GM12878 (cell line): ENCODE results near the gene NDRG4. TPM values are rescaled to one million over a fixed set of nuclear protein-coding genes. Genes with fewer than 3 reads are reported as not detected.

Source experiments
- ATAC-seq: fragments of 200-7000 bp; cut with Tn5 transposase; 3 replicates; pipeline ENCODE4 v1.9.1; 2020; ENCODE audit warnings: mild to moderate bottlenecking, moderate library complexity
- BruUV-seq: library from RNA; stranded (reverse); fragments of 400-500 nt; replicated peaks from 2 replicates; lab custom pipeline; 2021; lab: Mats Ljungman, UMichigan
- CTCF ChIA-PET: fragments of 300-600 bp; sonication (Branson Sonifier 250); formaldehyde crosslinking; extraction: SDS; loops from one replicate; lab custom pipeline; 2021; ENCODE audit warnings: inconsistent platforms; lab: Yijun Ruan, JAX
- POLR2A ChIA-PET: fragments of 350-600 bp; formaldehyde crosslinking; extraction: SDS; loops from one replicate; lab custom pipeline; 2021; ENCODE audit warnings: inconsistent platforms; lab: Charles Lee
- RAD21 ChIA-PET: fragments of 300-600 bp; sonication (Branson Sonifier 250); formaldehyde crosslinking; loops from one replicate; lab custom pipeline; 2023; ENCODE audit warnings: antibody characterized with exemption; ENCODE audit not compliant: unreplicated experiment; lab: Charles Lee
- SMC1A ChIA-PET: fragments of 300-600 bp; sonication (Branson Sonifier 250); formaldehyde crosslinking; loops from one replicate; lab custom pipeline; 2023; ENCODE audit not compliant: unreplicated experiment, uncharacterized antibody; lab: Charles Lee
- DNase-seq: peaks from one replicate; pipeline ENCODE4 v3.0.0-alpha.2; 2011; ENCODE audit warnings: low read depth, low spot score
- FAIRE-seq: peaks from 3 replicates; lab custom pipeline; 2011; peaks lifted over from hg19 to GRCh38; lab: Jason Lieb, UNC
- H2AFZ ChIP-seq: 2 replicates; pipeline ENCODE4 v1.6.0; 2011; ENCODE audit warnings: low read depth, low read length, control low read depth; ENCODE audit not compliant: control insufficient read depth
- H3K27ac ChIP-seq: 2 replicates; pipeline ENCODE4 v1.5.1; 2011; ENCODE audit warnings: control low read depth; ENCODE audit not compliant: control insufficient read depth, insufficient read depth
- H3K27me3 ChIP-seq, 2 experiments: replicated peaks in 1 of 2; 2 replicates each; pipeline versions ENCODE4 v1.6.0 to v1.6.1; 2011; ENCODE audit warnings: low read length in 1 of 2; ENCODE audit not compliant: control insufficient read depth in 2 of 2, insufficient read depth in 2 of 2
- H3K36me3 ChIP-seq, 2 experiments: 2 replicates each; pipeline ENCODE4 v1.5.1; 2011; ENCODE audit warnings: low read length in 1 of 2; ENCODE audit not compliant: control insufficient read depth in 2 of 2, insufficient read depth in 2 of 2
- H3K4me1 ChIP-seq: 2 replicates; pipeline ENCODE4 v1.6.1; 2011; ENCODE audit warnings: mild to moderate bottlenecking, low read length, moderate library complexity, mixed read lengths; ENCODE audit not compliant: control insufficient read depth, insufficient read depth
- H3K4me2 ChIP-seq: 2 replicates; pipeline ENCODE4 v1.6.0; 2011; ENCODE audit warnings: control low read depth; ENCODE audit not compliant: control insufficient read depth, insufficient read depth
- H3K4me3 ChIP-seq: fragments of 200-600 bp; sonication (generic); 2 replicates; pipeline ENCODE4 v1.5.1; 2016
- H3K79me2 ChIP-seq: 2 replicates; pipeline ENCODE4 v1.6.0; 2011; ENCODE audit warnings: low read length; ENCODE audit not compliant: control insufficient read depth, insufficient read depth
- H3K9ac ChIP-seq: 2 replicates; pipeline ENCODE4 v1.8.0; 2011; ENCODE audit warnings: low read length, control low read depth, mixed read lengths; ENCODE audit not compliant: control insufficient read depth, insufficient read depth
- H3K9me3 ChIP-seq: replicated peaks from 3 replicates; pipeline ENCODE4 v1.5.1; 2011; ENCODE audit warnings: mild to moderate bottlenecking, low read length; ENCODE audit not compliant: control insufficient read depth, insufficient read depth
- H4K20me1 ChIP-seq: 2 replicates; pipeline ENCODE4 v1.6.0; 2011; ENCODE audit not compliant: control insufficient read depth, insufficient read depth
- BACH1 ChIP-seq: fragments of 450-650 bp; IDR thresholded peaks from 2 replicates; pipeline ENCODE4 v1.6.1; 2017; ENCODE audit warnings: mild to moderate bottlenecking, borderline replicate concordance
- BCL11A ChIP-seq: IDR thresholded peaks from 2 replicates; pipeline ENCODE4 v1.6.1; 2011; ENCODE audit warnings: low read depth, low read length
- BCL3 ChIP-seq: IDR thresholded peaks from 2 replicates; pipeline ENCODE4 v1.6.1; 2011; ENCODE audit warnings: borderline replicate concordance, low read depth, mild to moderate bottlenecking, moderate library complexity, low read length; ENCODE audit not compliant: insufficient read depth, poor library complexity, severe bottlenecking
- HCFC1 ChIP-seq: fragments of 150-350 bp; IDR thresholded peaks from 2 replicates; pipeline ENCODE4 v1.6.1; 2014; ENCODE audit warnings: low read length
- HDAC2 ChIP-seq: fragments of 200-600 bp; sonication (generic); IDR thresholded peaks from 2 replicates; pipeline ENCODE4 v1.6.1; 2017
- MTA2 ChIP-seq: fragments of 450-650 bp; IDR thresholded peaks from 2 replicates; pipeline ENCODE4 v1.6.1; 2016; ENCODE audit warnings: low read depth, mild to moderate bottlenecking, moderate library complexity
- RBBP5 ChIP-seq: fragments of 200-600 bp; sonication (generic); conservative IDR thresholded peaks from 2 replicates; pipeline ENCODE4 v1.6.1; 2016
- SUPT20H ChIP-seq: IDR thresholded peaks from 2 replicates; pipeline ENCODE4 v1.6.1; 2011; ENCODE audit warnings: low read depth, mild to moderate bottlenecking, low read length, moderate library complexity, borderline replicate concordance; ENCODE audit not compliant: control insufficient read depth
- YBX1 ChIP-seq: fragments of 450-650 bp; IDR thresholded peaks from 2 replicates; pipeline ENCODE4 v1.6.1; 2016; ENCODE audit warnings: antibody characterized with exemption
- ZZZ3 ChIP-seq: IDR thresholded peaks from 2 replicates; pipeline ENCODE4 v1.6.1; 2011; ENCODE audit warnings: low read depth; ENCODE audit not compliant: control insufficient read depth, insufficient read length
- WGBS: methylation state at CpG from one replicate; pipeline ENCODE4 v1.1.6; 2016; ENCODE audit warnings: low lambda C conversion rate; ENCODE audit not compliant: insufficient replicate concordance, insufficient coverage; ENCODE audit errors: missing lambda C conversion rate; 5-methylcytosine and 5-hydroxymethylcytosine counted together
- in situ Hi-C: fragments of 300-500 bp; cut with MboI; formaldehyde crosslinking; loops from 9 replicates; pipeline ENCODE4 v1.14.3; 2018; ENCODE audit warnings: mixed read lengths
- intact Hi-C: fragments of 100-400 bp; cut with micrococcal nuclease; formaldehyde crosslinking; loops from one replicate; pipeline ENCODE4 v1.14.2; 2022; ENCODE audit not compliant: unreplicated experiment
- polyA plus RNA-seq, 11 experiments: library from polyadenylated mRNA; depleted of rRNA in 4 of 11; unstranded in 6 of 11; stranded (reverse) in 5 of 11; fragments of >200 nt; fragmentation: Nextera tagmentation in 4 of 11; fragmentation: Illumina TruSeq in 1 of 11; extraction: Ambion mirVana in 4 of 11; extraction: Trizol in 1 of 11; gene quantifications; 1 replicate in 1 of 11; 2 replicates in 10 of 11; pipeline versions ENCODE4 v1.2.1 to v1.2.3, GENCODE V29; 2011 to 2016; ENCODE audit warnings: inconsistent platforms in 2 of 11, missing spikeins in 2 of 11, low read depth in 1 of 11
- total RNA-seq, 4 experiments: library from RNA; depleted of rRNA in 3 of 4; stranded (reverse); fragments of >200 nt in 3 of 4; fragmentation: Illumina TruSeq in 1 of 4; extraction: Trizol in 1 of 4; gene quantifications; 2 replicates each; pipeline versions ENCODE4 v1.2.1 to v1.2.3, GENCODE V29; 2013 to 2021
- TF ChIP-seq, protein P1 (sequence below): fragments of 450-650 bp; IDR thresholded peaks from 2 replicates; pipeline ENCODE4 v1.6.1; 2016; ENCODE audit warnings: mild to moderate bottlenecking

The NDRG4 gene
- total and polyA plus RNA-seq, 10 of the 15 experiments (the other 5 are each of a cell fraction or from before 2014, with no cell fraction given), result 0.33 to 3.8 (median 2.5) TPM

GRCh38 chr16:58532414-58532813 lies 32.5 kb downstream of the NDRG4 start:
- WGBS, result 98% methylated on average over 3 of the region's 3 CpGs
- in situ Hi-C loops, result loop anchor here (5.0 kb wide), 1 partner anchor 45 kb away; no protein-coding TSS in a partner anchor
- Histone ChIP-seq H3K27me3 (no peaks in the 10 kb centered on the region), H3K4me2 (no peak overlapping the region), H3K4me1 (no peaks in the 10 kb centered on the region), H3K9ac (no peak overlapping the region), H3K9me3 (no peaks in the 10 kb centered on the region), H3K4me3 (no peak overlapping the region), H3K27ac (no peak overlapping the region), H3K79me2 (no peaks in the 10 kb centered on the region), H3K36me3 (peaks cover 14 to 52% of the 10 kb centered on the region in 2 experiments), H2AFZ (no peak overlapping the region), H4K20me1 (no peaks in the 10 kb centered on the region)
- SMC1A ChIA-PET, result interaction anchor here (1.3 kb wide), 1 partner anchor 14 kb away, joined by 3 read pairs; no protein-coding TSS in a partner anchor
- ATAC-seq (no peak), FAIRE-seq (no peak), DNase-seq (no peak)
- CTCF ChIA-PET, result no interaction called here
- RAD21 ChIA-PET, result no interaction called here
- no peak for TF ChIP-seq BCL3
- no TSS peak for BruUV-seq
- POLR2A ChIA-PET, result interaction anchor here (0.5 kb wide), 1 partner anchor 62 kb away, joined by 3 read pairs; no protein-coding TSS in a partner anchor
- intact Hi-C loops, result no loop called here

GRCh38 chr16:58533751-58534470 lies 34.0 kb downstream of the NDRG4 start:
- ChIA-PET CTCF (no interaction called here), RAD21 (no interaction called here), POLR2A (no interaction called here), SMC1A (no interaction called here)
- Histone ChIP-seq H3K4me2 (no peak overlapping the region), H3K4me1 (no peaks in the 10 kb centered on the region), H3K9ac (no peak overlapping the region), H2AFZ (no peak overlapping the region), H3K27ac (no peak overlapping the region), H3K36me3 (peaks cover 20 to 61% of the 10 kb centered on the region in 2 experiments), H3K9me3 (no peaks in the 10 kb centered on the region), H3K79me2 (no peaks in the 10 kb centered on the region), H4K20me1 (no peaks in the 10 kb centered on the region), H3K4me3 (no peak overlapping the region), H3K27me3 (no peaks in the 10 kb centered on the region)
- BruUV-seq, result no TSS peak
- DNase-seq, result no peak
- in situ Hi-C loops (loop anchor here (5.0 kb wide), 1 partner anchor 43 kb away; no protein-coding TSS in a partner anchor), intact Hi-C loops (no loop called here)
- whole genome bisulfite sequencing, result 88% methylated on average over 14 of the region's 14 CpGs
- FAIRE-seq, result no peak
- ATAC-seq, result no peak
- TF ChIP-seq, protein P1, sequence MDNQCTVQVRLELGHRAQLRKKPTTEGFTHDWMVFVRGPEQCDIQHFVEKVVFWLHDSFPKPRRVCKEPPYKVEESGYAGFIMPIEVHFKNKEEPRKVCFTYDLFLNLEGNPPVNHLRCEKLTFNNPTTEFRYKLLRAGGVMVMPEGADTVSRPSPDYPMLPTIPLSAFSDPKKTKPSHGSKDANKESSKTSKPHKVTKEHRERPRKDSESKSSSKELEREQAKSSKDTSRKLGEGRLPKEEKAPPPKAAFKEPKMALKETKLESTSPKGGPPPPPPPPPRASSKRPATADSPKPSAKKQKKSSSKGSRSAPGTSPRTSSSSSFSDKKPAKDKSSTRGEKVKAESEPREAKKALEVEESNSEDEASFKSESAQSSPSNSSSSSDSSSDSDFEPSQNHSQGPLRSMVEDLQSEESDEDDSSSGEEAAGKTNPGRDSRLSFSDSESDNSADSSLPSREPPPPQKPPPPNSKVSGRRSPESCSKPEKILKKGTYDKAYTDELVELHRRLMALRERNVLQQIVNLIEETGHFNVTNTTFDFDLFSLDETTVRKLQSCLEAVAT, result no peak
- TF ChIP-seq SUPT20H, result no peak
- no peak for TF ChIP-seq YBX1
- TF ChIP-seq BCL11A, result no peak
- TF ChIP-seq MTA2, result no peak
- TF ChIP-seq ZZZ3, result no peak
- TF ChIP-seq BACH1, result no peak
- TF ChIP-seq RBBP5, result no peak
- no peak for TF ChIP-seq BCL3
- TF ChIP-seq HDAC2, result no peak
- no peak for TF ChIP-seq HCFC1
